HFF-Myc (cell line): ENCODE data around the gene STAC.

Experiments
- DNase-seq: peaks from one replicate; pipeline ENCODE4 v3.0.0-alpha.2; 2011; ENCODE audit warnings: low read depth; ENCODE audit errors: extremely low read depth
- H3K4me3 ChIP-seq: replicated peaks from 2 replicates; pipeline ENCODE4 v1.5.1; 2011; ENCODE audit warnings: low read depth, mild to moderate bottlenecking, control low read depth, low read length
- CTCF ChIP-seq: IDR thresholded peaks from 2 replicates; pipeline ENCODE4 v1.5.1; 2012; ENCODE audit warnings: mild to moderate bottlenecking, low read depth, low read length, control low read depth; ENCODE audit errors: missing control alignments

STAC gene

GRCh38 chr3:36482880-36483279 is 102.6 kb downstream of the STAC start:
- TF ChIP-seq CTCF = no peak
- no peak for DNase-seq
- no peak overlapping the region for H3K4me3 ChIP-seq

GRCh38 chr3:36483709-36484108 is 103.4 kb downstream of the STAC start:
- no peak overlapping the region for H3K4me3 ChIP-seq
- DNase-seq = no peak
- TF ChIP-seq CTCF = no peak

GRCh38 chr3:36484386-36484785 is 104.1 kb downstream of the STAC start:
- H3K4me3 ChIP-seq = no peak overlapping the region
- no peak for TF ChIP-seq CTCF

DNA sequence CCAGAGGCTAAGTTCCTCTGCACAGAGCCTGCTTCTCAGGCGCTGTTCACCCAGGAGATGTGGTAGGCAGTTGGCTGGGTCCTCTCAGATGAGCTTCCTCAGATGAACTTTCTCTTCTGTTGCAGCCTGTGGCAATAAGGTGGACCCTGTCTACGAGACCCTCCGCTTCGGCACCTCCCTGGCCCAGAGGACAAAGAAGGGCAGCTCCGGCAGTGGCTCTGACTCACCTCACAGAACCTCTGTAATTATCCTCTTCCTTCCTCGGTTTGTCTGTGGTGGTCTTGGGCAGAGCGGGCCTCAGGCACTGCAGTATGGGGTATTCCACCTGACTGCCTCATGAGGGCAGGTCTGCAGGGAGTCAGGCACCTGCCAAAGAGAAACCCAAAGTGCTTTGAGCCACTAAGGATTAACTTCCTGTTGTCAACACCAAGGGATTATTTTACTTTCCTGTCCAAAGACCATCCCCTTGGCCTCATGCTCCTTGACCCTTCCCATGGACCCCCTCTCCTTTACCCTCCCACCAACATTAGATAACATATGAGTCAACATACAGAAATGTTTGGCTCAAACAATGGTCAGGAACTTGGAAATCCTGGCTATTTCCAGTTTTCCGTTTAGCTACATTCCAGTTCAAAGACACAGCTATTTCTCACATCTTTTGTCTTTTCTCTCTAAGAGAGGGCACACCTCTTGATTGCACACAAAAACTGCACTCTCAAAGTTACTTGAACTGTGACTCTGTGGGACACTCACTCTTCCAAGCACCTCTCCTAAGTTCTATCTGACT is 105.9 kb downstream of the STAC start:
- TF ChIP-seq CTCF = no peak
- no peak for DNase-seq

More at GRCh38 chr3:36484386-36484785, 104.1 kb downstream of the STAC start:
- no peak for DNase-seq

DNA sequence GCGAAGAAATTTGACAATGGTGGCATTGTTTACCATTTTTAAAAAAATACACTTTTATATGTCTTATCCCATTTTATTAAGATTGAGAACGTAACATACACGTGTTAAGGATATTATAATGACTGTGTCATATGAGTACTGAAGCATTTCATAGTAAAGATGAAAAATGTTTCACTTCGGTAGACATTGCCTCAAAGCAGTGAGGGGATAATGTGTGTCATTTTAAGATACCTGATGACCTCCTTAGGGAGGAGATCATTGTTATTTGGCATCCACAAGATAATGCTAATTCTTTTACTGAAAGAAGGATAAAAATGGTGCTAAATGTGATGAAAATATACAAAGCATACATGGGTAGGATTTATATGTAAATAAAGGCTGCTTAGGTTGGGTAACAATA is 107.3 kb downstream of the STAC start:
- TF ChIP-seq CTCF = no peak
- no peak overlapping the region for H3K4me3 ChIP-seq
- no peak for DNase-seq

More for the DNA sequence above, 105.9 kb downstream of the STAC start:
- no peak overlapping the region for H3K4me3 ChIP-seq

DNA sequence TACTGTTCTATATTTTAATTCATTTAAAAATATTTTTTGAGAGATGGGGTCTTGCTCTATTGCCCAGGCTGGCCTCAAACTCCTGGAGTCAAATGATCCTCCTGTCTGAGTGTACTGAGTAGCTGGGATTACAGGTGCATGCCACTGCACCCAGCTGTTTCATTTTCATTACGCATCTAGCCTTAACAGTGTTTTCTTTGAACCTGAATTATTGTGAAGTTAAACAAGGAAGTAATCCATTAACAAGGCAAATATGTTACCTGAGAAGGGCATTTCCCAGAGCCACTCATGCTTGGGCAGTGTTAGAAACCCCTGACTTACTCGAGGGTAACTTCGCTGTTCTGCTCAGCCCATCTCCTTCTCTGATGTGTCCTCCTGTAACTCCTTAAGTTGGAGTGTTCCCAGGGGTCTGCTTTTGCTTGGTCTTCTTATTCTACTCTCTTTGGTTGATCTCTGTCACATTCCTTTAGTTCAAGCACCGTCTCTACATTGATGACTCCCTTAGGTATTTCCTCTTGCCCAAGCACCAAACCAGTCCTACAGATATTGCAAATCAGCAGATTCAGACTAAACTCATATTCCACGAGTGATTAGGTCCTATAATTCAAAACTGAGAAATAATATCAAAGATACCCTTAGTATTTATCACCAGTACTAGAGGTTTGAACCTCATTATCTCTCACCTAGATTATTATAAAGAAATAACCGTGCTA is 107.9 kb downstream of the STAC start:
- TF ChIP-seq CTCF = no peak
- no peak overlapping the region for H3K4me3 ChIP-seq
- no peak for DNase-seq
